Hepatocyte (in vitro differentiated cells): Measurements from ENCODE around the gene DDX1. TPM values are rescaled to one million over a fixed set of nuclear protein-coding genes. Genes with fewer than 3 reads are reported as not detected.

Experiments
- DNase-seq: peaks from one replicate; pipeline ENCODE4 v3.0.0-alpha.2; 2016; ENCODE audit warnings: low spot score
- H2AFZ ChIP-seq: fragments of 200-600 bp; sonication (generic); 2 replicates; pipeline ENCODE4 v1.6.0; 2016; ENCODE audit warnings: antibody characterized with exemption, mild to moderate bottlenecking
- H3K27ac ChIP-seq: fragments of 200-600 bp; sonication (generic); 2 replicates; pipeline ENCODE4 v1.5.1; 2016; ENCODE audit warnings: mild to moderate bottlenecking
- H3K27me3 ChIP-seq: fragments of 200-600 bp; sonication (generic); 2 replicates; pipeline ENCODE4 v1.6.1; 2016
- H3K36me3 ChIP-seq: fragments of 200-600 bp; sonication (generic); replicated peaks from 2 replicates; pipeline ENCODE4 v1.5.1; 2016; ENCODE audit warnings: low read depth; ENCODE audit not compliant: insufficient read depth
- H3K4me1 ChIP-seq: fragments of 200-600 bp; sonication (generic); 2 replicates; pipeline ENCODE4 v1.5.1; 2016; ENCODE audit warnings: mild to moderate bottlenecking, moderate library complexity; ENCODE audit not compliant: insufficient read depth
- H3K4me2 ChIP-seq: fragments of 200-600 bp; sonication (generic); 2 replicates; pipeline ENCODE4 v1.6.0; 2016
- H3K4me3 ChIP-seq: fragments of 200-600 bp; sonication (generic); 2 replicates; pipeline ENCODE4 v1.5.1; 2016; ENCODE audit warnings: mild to moderate bottlenecking
- H3K79me2 ChIP-seq: fragments of 200-600 bp; sonication (generic); 2 replicates; pipeline ENCODE4 v1.6.0; 2017; ENCODE audit warnings: mild to moderate bottlenecking
- H3K9me2 ChIP-seq: fragments of 200-600 bp; sonication (generic); replicated peaks from 2 replicates; pipeline ENCODE4 v1.6.0; 2017; ENCODE audit warnings: mild to moderate bottlenecking; ENCODE audit not compliant: insufficient read depth
- H3K9me3 ChIP-seq: fragments of 200-600 bp; sonication (generic); 2 replicates; pipeline ENCODE4 v1.5.1; 2016; ENCODE audit warnings: low read depth, mild to moderate bottlenecking
- H4K20me1 ChIP-seq: fragments of 200-600 bp; sonication (generic); 2 replicates; pipeline ENCODE4 v1.6.0; 2016; ENCODE audit warnings: mild to moderate bottlenecking; ENCODE audit not compliant: insufficient read depth, poor library complexity, severe bottlenecking
- EZH2 ChIP-seq: fragments of 200-600 bp; sonication (generic); IDR thresholded peaks from 2 replicates; pipeline ENCODE4 v1.6.1; 2016; ENCODE audit warnings: antibody characterized with exemption, mild to moderate bottlenecking, borderline replicate concordance
- EZH2phosphoT487 ChIP-seq: fragments of 200-600 bp; sonication (generic); IDR thresholded peaks from one replicate; pipeline ENCODE4 v1.6.1; 2018; ENCODE audit warnings: antibody characterized with exemption, mild to moderate bottlenecking, low read depth, moderate library complexity; ENCODE audit not compliant: unreplicated experiment, severe bottlenecking
- whole genome bisulfite sequencing: methylation state at CpG from one replicate; pipeline ENCODE4 v1.1.6; 2016; ENCODE audit warnings: low lambda C conversion rate; ENCODE audit errors: missing lambda C conversion rate; 5-methylcytosine and 5-hydroxymethylcytosine counted together
- polyA plus RNA-seq: library from polyadenylated mRNA; unstranded; fragments of >200 nt; fragmentation: Nextera tagmentation; extraction: Ambion mirVana; gene quantifications from 2 replicates; pipeline ENCODE4 v1.2.1, GENCODE V29; 2016
- total RNA-seq: library from RNA; depleted of rRNA; stranded (reverse); fragments of >200 nt; gene quantifications from 2 replicates; pipeline ENCODE4 v1.2.3, GENCODE V29; 2014
- TF ChIP-seq, protein P1 (sequence below): fragments of 200-600 bp; sonication (generic); IDR thresholded peaks from 2 replicates; pipeline ENCODE4 v1.5.1; 2016; ENCODE audit warnings: antibody characterized with exemption, mild to moderate bottlenecking; ENCODE audit not compliant: poor library complexity

DDX1 gene
- total and polyA plus RNA-seq, 2 experiments from 2014 or later, result 70.2 to 76.2 TPM

DNA sequence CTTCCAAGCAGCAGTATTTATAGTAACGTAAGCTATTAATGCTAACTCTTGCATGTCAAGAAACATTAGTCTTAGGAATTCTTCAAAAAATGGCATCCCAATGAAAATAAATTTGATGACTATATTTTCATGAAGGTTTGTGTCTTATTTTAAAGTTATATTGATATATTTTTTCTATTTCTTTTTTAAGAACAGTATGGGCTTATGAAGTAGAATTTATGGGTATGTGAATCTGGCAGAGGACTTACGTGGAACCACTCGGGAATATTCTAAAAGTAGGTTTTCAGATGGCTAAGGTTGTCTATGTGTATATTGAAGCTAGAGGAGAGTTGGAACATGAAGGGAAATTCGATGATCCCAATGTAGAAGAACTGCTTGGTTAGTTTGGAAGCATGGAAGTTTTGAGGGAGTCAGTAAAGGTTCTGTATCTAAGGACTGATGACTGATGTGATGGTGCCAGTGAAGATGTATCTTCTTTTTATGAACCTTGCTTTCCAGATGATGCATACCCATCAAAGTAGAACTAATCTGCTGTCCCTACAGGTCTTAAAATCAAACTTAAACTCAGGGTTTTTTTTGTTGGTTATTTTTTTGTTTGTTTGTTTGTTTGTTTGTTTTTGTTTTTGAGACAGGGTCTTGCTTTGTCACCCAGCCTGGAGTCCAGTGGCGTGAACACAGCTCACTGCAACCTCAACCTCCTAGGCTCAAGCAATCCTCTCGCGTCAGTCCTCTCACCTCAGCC lies 39.5 kb downstream of the DDX1 start:
- Histone ChIP-seq H3K36me3 (peaks cover 5% of the 10 kb centered on the region), H4K20me1 (no peaks in the 10 kb centered on the region), H3K9me3 (no peaks in the 10 kb centered on the region), H3K4me3 (no peak overlapping the region), H3K79me2 (no peaks in the 10 kb centered on the region), H3K4me2 (no peak overlapping the region), H3K9me2 (no peaks in the 10 kb centered on the region), H3K4me1 (no peaks in the 10 kb centered on the region), H2AFZ (no peak overlapping the region), H3K27ac (no peak overlapping the region), H3K27me3 (no peaks in the 10 kb centered on the region)
- 97% methylated on average over 7 of the region's 7 CpGs for WGBS
- DNase-seq, result no peak
- TF ChIP-seq, protein P1, sequence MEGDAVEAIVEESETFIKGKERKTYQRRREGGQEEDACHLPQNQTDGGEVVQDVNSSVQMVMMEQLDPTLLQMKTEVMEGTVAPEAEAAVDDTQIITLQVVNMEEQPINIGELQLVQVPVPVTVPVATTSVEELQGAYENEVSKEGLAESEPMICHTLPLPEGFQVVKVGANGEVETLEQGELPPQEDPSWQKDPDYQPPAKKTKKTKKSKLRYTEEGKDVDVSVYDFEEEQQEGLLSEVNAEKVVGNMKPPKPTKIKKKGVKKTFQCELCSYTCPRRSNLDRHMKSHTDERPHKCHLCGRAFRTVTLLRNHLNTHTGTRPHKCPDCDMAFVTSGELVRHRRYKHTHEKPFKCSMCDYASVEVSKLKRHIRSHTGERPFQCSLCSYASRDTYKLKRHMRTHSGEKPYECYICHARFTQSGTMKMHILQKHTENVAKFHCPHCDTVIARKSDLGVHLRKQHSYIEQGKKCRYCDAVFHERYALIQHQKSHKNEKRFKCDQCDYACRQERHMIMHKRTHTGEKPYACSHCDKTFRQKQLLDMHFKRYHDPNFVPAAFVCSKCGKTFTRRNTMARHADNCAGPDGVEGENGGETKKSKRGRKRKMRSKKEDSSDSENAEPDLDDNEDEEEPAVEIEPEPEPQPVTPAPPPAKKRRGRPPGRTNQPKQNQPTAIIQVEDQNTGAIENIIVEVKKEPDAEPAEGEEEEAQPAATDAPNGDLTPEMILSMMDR, result no peak

DNA sequence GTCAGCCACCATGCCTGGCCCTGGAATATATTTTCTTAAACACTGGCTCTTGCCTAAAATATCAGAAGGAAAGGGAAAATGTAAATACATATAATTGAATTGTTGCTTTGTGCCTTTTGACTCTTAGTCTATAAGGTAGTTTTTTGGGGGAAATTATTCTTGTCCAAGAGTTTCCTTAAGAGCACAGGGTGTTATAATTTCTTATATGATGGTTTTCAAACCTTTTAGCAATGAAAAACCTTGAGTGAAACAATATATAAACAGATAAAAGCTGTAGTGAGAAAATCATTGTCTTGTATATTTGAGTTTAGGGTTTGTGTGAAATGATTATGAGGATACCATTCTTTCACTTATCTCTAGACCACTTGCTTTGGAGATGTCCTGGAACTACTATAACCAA lies 40.2 kb downstream of the DDX1 start:
- no peak overlapping the region for H3K4me3 ChIP-seq
- no peaks in the 10 kb centered on the region for H3K9me3 ChIP-seq
- H2AFZ ChIP-seq, result no peak overlapping the region
- H3K27ac ChIP-seq, result no peak overlapping the region
- no peaks in the 10 kb centered on the region for H3K27me3 ChIP-seq
- H3K79me2 ChIP-seq, result no peaks in the 10 kb centered on the region
- H3K4me1 ChIP-seq, result no peaks in the 10 kb centered on the region
- H3K9me2 ChIP-seq, result no peaks in the 10 kb centered on the region
- peaks cover 5% of the 10 kb centered on the region for H3K36me3 ChIP-seq
- DNase-seq, result no peak
- TF ChIP-seq EZH2phosphoT487, result no peak
- TF ChIP-seq, protein P1, result no peak
- no peak for TF ChIP-seq EZH2
- no peak overlapping the region for H3K4me2 ChIP-seq
- no peaks in the 10 kb centered on the region for H4K20me1 ChIP-seq

DNA sequence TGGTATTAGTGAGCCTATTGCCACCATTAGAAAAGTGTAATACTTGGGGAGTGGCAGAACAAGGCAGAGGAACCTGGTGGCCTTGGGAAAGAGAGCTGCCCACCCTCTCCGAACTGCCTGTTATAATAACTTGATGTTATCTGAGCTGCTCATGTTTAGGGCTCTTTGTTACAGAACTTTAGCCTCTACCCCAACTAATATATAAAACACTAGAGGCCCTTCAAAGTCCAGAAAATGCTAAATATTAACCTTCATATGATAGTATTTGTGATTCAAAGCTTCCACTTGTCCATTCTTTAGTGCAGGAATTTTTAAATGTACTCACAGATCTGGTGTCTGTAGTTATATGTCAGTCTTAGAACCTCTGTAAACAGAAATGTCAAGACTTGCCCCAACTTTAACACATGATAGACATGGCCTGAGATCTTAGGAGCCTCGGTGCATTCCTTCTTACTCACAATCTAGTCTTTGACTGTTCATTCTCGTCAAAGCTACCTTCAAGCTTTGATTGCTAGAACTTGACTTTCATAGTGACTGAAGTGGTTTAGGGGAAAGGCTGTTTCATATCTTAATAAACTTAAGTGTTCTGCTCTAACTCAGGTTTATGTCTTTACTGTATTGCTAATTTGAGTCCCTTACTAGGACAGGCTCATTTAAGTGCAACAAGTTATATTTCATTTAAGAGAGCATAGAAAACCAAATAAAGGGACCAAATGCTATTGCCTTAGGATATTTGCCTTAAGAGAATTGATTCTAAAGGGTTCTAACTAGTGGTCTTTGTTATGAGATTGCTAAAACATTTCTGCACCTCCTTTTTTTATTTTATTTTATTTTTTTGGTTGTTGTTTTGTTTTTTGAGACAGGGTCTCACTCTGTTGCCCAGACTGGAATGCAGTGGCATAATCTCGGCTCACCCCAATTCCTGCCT lies 41.6 kb downstream of the DDX1 start:
- H3K4me2 ChIP-seq, result no peak overlapping the region
- DNase-seq, result no peak
- H3K4me1 ChIP-seq, result peaks cover 3% of the 10 kb centered on the region
- no peak for TF ChIP-seq EZH2
- TF ChIP-seq, protein P1, result no peak
- no peak for TF ChIP-seq EZH2phosphoT487
- no peaks in the 10 kb centered on the region for H3K27me3 ChIP-seq
- no peak overlapping the region for H3K27ac ChIP-seq
- H3K9me2 ChIP-seq, result no peaks in the 10 kb centered on the region
- WGBS, result 86% methylated on average over 4 of the region's 4 CpGs
- no peak overlapping the region for H3K4me3 ChIP-seq
- H3K36me3 ChIP-seq, result peaks cover 5% of the 10 kb centered on the region
- H2AFZ ChIP-seq, result no peak overlapping the region
- H4K20me1 ChIP-seq, result no peaks in the 10 kb centered on the region
- H3K79me2 ChIP-seq, result no peaks in the 10 kb centered on the region
- no peaks in the 10 kb centered on the region for H3K9me3 ChIP-seq
